MM.1S (cell line): ENCODE measurements around the gene PROX2.

Experiments used
- DNase-seq: peaks from one replicate; pipeline ENCODE4 v3.0.0-alpha.2; 2015
- H2AFZ ChIP-seq: fragments of 300-600 bp; sonication (generic); 2 replicates; pipeline ENCODE4 v1.6.0; 2016; ENCODE audit warnings: antibody characterized with exemption, low read length
- H3F3A ChIP-seq: fragments of 300-600 bp; sonication (generic); 2 replicates; pipeline ENCODE4 v1.6.1; 2016; ENCODE audit warnings: mild to moderate bottlenecking, antibody characterized with exemption, low read length, moderate library complexity, mixed read lengths; ENCODE audit not compliant: insufficient read depth
- H3K27ac ChIP-seq: fragments of 300-600 bp; sonication (generic); 2 replicates; pipeline ENCODE4 v1.5.1; 2016; ENCODE audit warnings: mild to moderate bottlenecking, low read length
- H3K27me3 ChIP-seq: fragments of 300-600 bp; sonication (generic); replicated peaks from 2 replicates; pipeline ENCODE4 v1.6.0; 2016; ENCODE audit warnings: low read length; ENCODE audit not compliant: insufficient read depth
- H3K36me3 ChIP-seq: fragments of 300-600 bp; sonication (generic); replicated peaks from 2 replicates; pipeline ENCODE4 v1.6.1; 2016; ENCODE audit warnings: mild to moderate bottlenecking, low read length, mixed read lengths; ENCODE audit not compliant: insufficient read depth
- H3K4me1 ChIP-seq: fragments of 300-600 bp; sonication (generic); 2 replicates; pipeline ENCODE4 v1.6.1; 2016; ENCODE audit warnings: low read length, mixed read lengths
- H3K4me2 ChIP-seq: fragments of 300-600 bp; sonication (generic); 2 replicates; pipeline ENCODE4 v1.6.0; 2016; ENCODE audit warnings: low read depth, low read length
- H3K4me3 ChIP-seq: fragments of 300-600 bp; sonication (generic); 2 replicates; pipeline ENCODE4 v1.5.1; 2016; ENCODE audit warnings: low read length, mixed read lengths
- H3K79me2 ChIP-seq: fragments of 300-600 bp; sonication (generic); 2 replicates; pipeline ENCODE4 v1.6.1; 2016; ENCODE audit warnings: mixed run types, low read length, mixed read lengths
- H3K9ac ChIP-seq: fragments of 300-600 bp; sonication (generic); 2 replicates; pipeline ENCODE4 v1.6.1; 2016; ENCODE audit warnings: low read length, mixed read lengths
- H3K9me2 ChIP-seq: fragments of 300-600 bp; sonication (generic); replicated peaks from 2 replicates; pipeline ENCODE4 v1.6.1; 2016; ENCODE audit warnings: mild to moderate bottlenecking, low read length, mixed read lengths; ENCODE audit not compliant: insufficient read depth
- H3K9me3 ChIP-seq: fragments of 300-600 bp; sonication (generic); replicated peaks from 2 replicates; pipeline ENCODE4 v1.6.1; 2016; ENCODE audit warnings: mild to moderate bottlenecking, low read length, mixed read lengths; ENCODE audit not compliant: insufficient read depth
- H4K20me1 ChIP-seq: fragments of 300-600 bp; sonication (generic); 2 replicates; pipeline ENCODE4 v1.6.1; 2016; ENCODE audit warnings: mild to moderate bottlenecking, low read length, moderate library complexity, mixed read lengths; ENCODE audit not compliant: insufficient read depth
- EZH2 ChIP-seq: fragments of 300-600 bp; sonication (generic); optimal IDR thresholded peaks from 2 replicates; pipeline ENCODE3; 2017; ENCODE audit warnings: low read depth, mild to moderate bottlenecking, antibody characterized with exemption, low read length, mixed read lengths
- EZH2phosphoT487 ChIP-seq: fragments of 300-600 bp; sonication (generic); IDR thresholded peaks from 2 replicates; pipeline ENCODE4 v1.6.1; 2018; ENCODE audit warnings: antibody characterized with exemption, low read length
- TF ChIP-seq, protein P1 (sequence below): fragments of 300-600 bp; sonication (generic); IDR thresholded peaks from 2 replicates; pipeline ENCODE4 v1.5.1; 2016; ENCODE audit warnings: antibody characterized with exemption, low read length, mixed read lengths

The PROX2 gene

DNA sequence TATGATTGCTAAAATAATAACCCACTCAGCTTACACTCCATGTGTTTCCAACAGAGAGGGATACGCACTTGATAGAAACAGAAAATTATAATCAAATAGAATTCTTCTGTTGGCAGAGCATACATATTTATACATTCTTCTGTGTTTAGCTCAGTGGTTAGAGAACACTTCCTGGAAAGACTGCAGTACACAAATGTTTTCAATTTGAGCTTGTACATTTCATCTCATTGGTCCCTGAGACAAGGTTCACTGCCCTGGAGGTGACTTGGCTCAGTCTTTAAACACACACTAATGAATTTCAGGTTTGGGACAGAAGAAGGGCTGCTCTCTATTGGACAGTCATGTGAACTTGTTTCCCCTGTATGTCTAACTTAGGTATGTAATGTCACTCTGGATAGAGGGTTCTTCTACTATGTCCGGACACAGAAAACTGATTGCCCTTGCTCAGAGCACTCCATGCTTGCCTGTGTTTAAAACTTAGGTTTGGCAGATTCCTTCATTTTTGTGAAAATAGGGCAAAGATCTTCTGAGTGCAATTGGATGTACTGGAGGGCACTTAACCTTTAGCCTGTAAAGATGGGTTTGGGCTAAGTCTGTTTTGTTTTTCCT is 22.9 kb downstream of the PROX2 start:
- H2AFZ ChIP-seq: no peak overlapping the region
- H4K20me1 ChIP-seq: no peaks in the 10 kb centered on the region
- no peaks in the 10 kb centered on the region for H3K27me3 ChIP-seq
- DNase-seq: no peak
- no peaks in the 10 kb centered on the region for H3K9me3 ChIP-seq
- no peaks in the 10 kb centered on the region for H3K36me3 ChIP-seq
- H3K4me2 ChIP-seq: no peak overlapping the region
- H3K27ac ChIP-seq: no peak overlapping the region
- H3F3A ChIP-seq: no peaks in the 10 kb centered on the region
- no peak overlapping the region for H3K9ac ChIP-seq
- no peaks in the 10 kb centered on the region for H3K4me1 ChIP-seq
- TF ChIP-seq, protein P1, sequence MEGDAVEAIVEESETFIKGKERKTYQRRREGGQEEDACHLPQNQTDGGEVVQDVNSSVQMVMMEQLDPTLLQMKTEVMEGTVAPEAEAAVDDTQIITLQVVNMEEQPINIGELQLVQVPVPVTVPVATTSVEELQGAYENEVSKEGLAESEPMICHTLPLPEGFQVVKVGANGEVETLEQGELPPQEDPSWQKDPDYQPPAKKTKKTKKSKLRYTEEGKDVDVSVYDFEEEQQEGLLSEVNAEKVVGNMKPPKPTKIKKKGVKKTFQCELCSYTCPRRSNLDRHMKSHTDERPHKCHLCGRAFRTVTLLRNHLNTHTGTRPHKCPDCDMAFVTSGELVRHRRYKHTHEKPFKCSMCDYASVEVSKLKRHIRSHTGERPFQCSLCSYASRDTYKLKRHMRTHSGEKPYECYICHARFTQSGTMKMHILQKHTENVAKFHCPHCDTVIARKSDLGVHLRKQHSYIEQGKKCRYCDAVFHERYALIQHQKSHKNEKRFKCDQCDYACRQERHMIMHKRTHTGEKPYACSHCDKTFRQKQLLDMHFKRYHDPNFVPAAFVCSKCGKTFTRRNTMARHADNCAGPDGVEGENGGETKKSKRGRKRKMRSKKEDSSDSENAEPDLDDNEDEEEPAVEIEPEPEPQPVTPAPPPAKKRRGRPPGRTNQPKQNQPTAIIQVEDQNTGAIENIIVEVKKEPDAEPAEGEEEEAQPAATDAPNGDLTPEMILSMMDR: no peak
- TF ChIP-seq EZH2phosphoT487: no peak
- no peak for TF ChIP-seq EZH2
- H3K79me2 ChIP-seq: no peaks in the 10 kb centered on the region
- no peak overlapping the region for H3K4me3 ChIP-seq
- H3K9me2 ChIP-seq: no peaks in the 10 kb centered on the region

DNA sequence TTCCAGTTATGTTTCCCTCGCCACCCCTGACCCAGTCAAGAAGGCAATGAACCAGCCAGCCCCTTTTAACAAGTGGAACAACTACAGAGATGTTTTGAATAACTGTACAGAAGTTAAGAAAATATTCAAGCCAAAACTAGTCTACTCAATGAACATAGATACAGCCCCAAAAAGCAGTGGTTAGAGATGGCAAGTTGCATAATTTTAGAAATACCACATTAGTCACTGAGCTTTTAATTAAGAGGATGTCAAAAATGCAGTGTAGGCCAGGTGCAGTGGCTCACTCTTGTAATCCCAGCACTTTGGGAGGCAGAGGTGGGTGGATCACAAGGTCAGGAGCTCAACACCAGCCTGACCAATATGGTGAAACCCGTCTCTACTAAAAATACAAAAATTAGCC is 27.2 kb downstream of the PROX2 start:
- Histone ChIP-seq H3K9ac (no peak overlapping the region), H3K9me3 (no peaks in the 10 kb centered on the region), H4K20me1 (no peaks in the 10 kb centered on the region), H3F3A (no peaks in the 10 kb centered on the region), H2AFZ (no peak overlapping the region), H3K4me3 (no peak overlapping the region), H3K4me2 (no peak overlapping the region), H3K27me3 (no peaks in the 10 kb centered on the region), H3K36me3 (no peaks in the 10 kb centered on the region), H3K27ac (no peak overlapping the region), H3K4me1 (no peaks in the 10 kb centered on the region), H3K9me2 (no peaks in the 10 kb centered on the region), H3K79me2 (no peaks in the 10 kb centered on the region)
- no peak for TF ChIP-seq EZH2
- TF ChIP-seq EZH2phosphoT487: no peak
- TF ChIP-seq, protein P1: no peak
- no peak for DNase-seq

DNA sequence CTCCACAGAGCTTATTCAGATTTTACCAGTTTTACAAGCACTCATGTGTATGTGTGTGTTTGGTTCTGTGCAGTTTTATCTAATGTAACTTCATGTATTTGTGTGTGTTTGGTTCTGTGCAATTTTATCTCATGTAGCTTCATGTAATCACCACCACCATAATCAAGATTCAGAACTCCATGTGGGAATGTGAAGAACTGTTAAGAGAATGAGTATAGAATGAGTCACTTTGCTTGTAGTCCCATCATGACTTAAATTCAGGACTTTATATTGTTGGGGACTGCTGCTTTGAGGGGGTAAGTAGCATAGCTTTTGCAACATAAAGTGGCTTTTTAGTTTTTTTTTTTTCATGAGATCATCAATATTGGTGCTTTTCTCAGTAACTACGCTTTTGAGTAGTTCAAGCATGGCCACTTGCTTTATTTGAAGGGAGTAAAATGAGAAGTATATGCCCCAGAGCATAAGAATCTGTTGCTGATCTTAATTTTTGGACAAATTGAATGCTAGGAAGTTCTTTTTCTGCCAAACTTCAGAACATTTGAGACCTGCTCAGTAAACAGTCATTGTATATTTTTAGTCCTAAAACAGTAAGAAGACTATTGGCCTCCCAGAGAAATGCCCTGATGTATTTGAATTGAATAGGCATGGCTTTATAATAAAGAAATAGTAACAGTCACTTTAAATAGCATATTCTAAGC is 28.8 kb downstream of the PROX2 start:
- Histone ChIP-seq H4K20me1 (no peaks in the 10 kb centered on the region), H3K9me3 (no peaks in the 10 kb centered on the region), H3K79me2 (no peaks in the 10 kb centered on the region), H3K36me3 (no peaks in the 10 kb centered on the region), H3K4me1 (peaks cover 2% of the 10 kb centered on the region), H3F3A (0 out of 2 replicates have a peak, but pooled peaks cover 1% of the 10 kb centered on the region), H2AFZ (no peak overlapping the region), H3K4me3 (no peak overlapping the region), H3K27ac (no peak overlapping the region), H3K4me2 (no peak overlapping the region), H3K9ac (no peak overlapping the region), H3K9me2 (no peaks in the 10 kb centered on the region), H3K27me3 (no peaks in the 10 kb centered on the region)
- no peak for TF ChIP-seq EZH2
- no peak for TF ChIP-seq EZH2phosphoT487
- TF ChIP-seq, protein P1: no peak
- no peak for DNase-seq
